ENCODE data around the gene SOX8.

The SOX8 gene

DNA sequence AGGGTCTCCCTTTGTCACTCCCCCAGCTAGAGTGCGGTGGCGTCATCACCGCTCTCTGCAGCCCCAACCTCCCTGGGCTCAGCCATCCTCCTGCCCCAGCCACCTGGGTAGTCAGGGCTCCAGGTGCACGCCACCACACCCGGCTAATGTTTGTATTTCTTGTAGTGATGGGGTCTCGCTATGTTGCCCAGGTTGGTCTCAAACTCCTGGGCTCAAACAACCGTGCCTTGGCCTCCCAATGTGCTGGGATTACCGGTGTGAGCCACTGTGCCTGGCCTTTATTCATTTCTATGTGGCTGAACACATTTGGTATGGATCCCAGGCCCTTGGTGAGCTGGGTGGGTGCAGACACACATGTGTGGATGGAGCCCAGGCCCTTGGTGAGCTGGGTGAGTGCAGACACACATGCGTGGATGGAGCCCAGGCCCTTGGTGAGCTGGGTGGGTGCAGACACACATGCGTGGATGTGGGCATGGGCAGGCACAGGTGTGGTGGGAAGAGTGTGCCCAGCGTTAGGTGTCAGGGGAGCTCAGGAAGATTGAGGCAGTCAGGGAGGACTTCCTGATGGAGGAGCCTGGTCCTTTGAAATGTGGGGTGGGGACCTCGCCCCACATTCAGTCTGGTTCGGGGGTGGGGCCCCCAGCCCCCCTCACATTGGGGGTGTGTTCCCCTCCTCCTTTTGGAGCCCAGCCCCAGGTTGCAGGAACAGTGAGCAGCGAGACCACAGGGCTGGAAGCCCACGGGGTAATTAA is 37.1 kb downstream of the SOX8 start:
- no peak for TF ChIP-seq CTCF (IDR thresholded peaks at IDR 0.05; ENCODE audit: low read depth, low read length, missing control alignments)
- in situ Hi-C loops (cut with HindIII; ENCODE audit: low sequenced_read_pairs), result no loop called here
- DNase-seq (ENCODE audit: low read depth), result no peak

DNA sequence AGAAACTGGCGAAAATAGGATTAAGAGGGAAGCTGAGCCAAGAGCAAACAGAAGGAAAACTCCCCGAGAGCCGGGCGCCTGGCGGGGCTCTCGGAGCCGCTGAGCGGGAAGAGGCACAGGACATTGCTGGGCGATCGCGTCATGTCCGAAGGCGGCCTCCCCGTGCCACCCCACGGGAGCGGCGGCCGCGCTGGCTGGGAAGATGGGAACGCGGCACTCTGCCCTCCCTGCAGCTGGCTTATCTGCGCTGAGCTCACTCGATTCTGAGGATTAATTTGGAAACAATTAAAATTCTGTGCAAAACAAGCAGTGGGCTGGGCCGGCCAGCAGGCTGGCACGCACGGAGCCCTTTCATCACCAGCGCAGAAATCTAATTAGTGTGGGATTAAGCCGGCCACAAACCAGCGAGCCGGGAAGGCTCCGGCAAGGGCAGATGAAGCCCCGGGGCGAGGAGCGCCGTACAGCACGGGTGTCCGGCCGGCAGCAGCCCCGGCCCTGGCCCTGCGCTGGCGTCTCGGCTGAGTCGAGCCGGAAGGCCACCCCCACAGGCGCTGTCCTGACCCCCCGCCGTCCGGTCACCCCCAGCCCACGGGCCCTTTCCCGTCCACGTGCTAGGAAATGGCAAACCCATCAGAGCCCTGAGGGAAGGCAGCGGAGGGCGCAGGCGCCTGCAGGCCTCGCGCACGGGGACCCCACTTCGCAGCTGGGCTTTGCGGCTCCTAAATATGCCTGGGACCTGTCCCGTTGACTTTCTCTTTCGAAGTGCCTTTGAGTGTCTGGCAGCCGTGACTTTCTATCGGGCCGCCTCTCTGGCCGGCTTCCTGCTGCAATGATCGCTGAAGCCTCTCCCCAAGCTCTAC is 37.9 kb downstream of the SOX8 start:
- no peak for TF ChIP-seq CTCF (IDR thresholded peaks at IDR 0.05; ENCODE audit: low read depth, low read length, missing control alignments)
- in situ Hi-C loops (cut with HindIII; ENCODE audit: low sequenced_read_pairs), result no loop called here
- no peak for DNase-seq (ENCODE audit: low read depth)
- H3K4me3 ChIP-seq (ENCODE audit: low read depth, low read length), result no peak overlapping the region

More for the DNA sequence above, 37.1 kb downstream of the SOX8 start:
- H3K4me3 ChIP-seq (ENCODE audit: low read depth, low read length), result no peak overlapping the region

DNA sequence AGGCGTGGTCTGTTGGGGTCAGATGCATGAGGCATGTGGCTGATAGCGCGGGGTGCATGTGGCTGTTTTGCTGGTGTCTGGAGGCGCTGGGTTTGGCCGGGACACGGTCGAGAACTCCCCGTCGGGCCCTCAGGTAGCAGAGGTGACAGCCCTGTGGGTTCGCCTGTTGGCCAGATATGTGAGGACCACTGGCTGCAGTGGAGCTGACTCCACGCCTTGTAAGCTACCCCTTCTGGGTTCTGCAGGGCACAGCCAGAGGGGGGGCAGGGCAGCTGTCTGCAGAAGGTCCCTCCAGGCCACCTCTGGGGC is 38.5 kb downstream of the SOX8 start:
- in situ Hi-C loops (cut with HindIII; ENCODE audit: low sequenced_read_pairs), result no loop called here
- DNase-seq (ENCODE audit: low read depth), result no peak
- no peak for TF ChIP-seq CTCF (IDR thresholded peaks at IDR 0.05; ENCODE audit: low read depth, low read length, missing control alignments)
- no peak overlapping the region for H3K4me3 ChIP-seq (ENCODE audit: low read depth, low read length)

DNA sequence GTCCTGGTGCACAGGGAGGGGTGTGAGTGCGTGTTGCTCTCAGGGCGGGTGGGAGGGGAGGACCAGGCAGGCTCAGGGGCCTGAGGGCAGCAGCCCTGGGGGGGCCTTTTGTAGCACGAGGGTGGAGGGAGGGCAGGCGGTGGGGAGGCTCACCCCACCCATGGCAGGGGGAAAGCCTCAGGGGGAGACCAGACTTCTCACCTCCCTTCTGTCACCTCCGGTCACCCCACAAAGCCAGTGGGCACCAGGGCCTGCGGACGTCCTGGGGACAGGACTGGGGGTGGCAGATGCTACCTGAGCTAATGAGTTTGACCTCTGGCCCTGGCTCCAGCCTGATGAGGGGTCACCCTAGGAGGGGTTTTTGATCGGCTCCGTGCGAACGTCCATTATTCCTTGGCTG is 39.0 kb downstream of the SOX8 start:
- TF ChIP-seq CTCF (IDR thresholded peaks at IDR 0.05; ENCODE audit: low read depth, low read length, missing control alignments), result no peak
- no peak overlapping the region for H3K4me3 ChIP-seq (ENCODE audit: low read depth, low read length)
- in situ Hi-C loops (cut with HindIII; ENCODE audit: low sequenced_read_pairs), result no loop called here
- no peak for DNase-seq (ENCODE audit: low read depth)

- no peak overlapping the region for H3K4me3 ChIP-seq (ENCODE audit: low read depth, low read length)
- TF ChIP-seq CTCF (IDR thresholded peaks at IDR 0.05; ENCODE audit: low read depth, low read length, missing control alignments), result no peak
- no peak for DNase-seq (ENCODE audit: low read depth)
- in situ Hi-C loops (cut with HindIII; ENCODE audit: low sequenced_read_pairs), result no loop called here
These were observed 40.1 kb downstream of the SOX8 start for GRCh38 chr16:1021553-1022160.

GRCh38 chr16:1022466-1022865 is 40.9 kb downstream of the SOX8 start:
- in situ Hi-C loops (cut with HindIII; ENCODE audit: low sequenced_read_pairs), result no loop called here
- no peak for DNase-seq (ENCODE audit: low read depth)
- no peak for TF ChIP-seq CTCF (IDR thresholded peaks at IDR 0.05; ENCODE audit: low read depth, low read length, missing control alignments)
- H3K4me3 ChIP-seq (ENCODE audit: low read depth, low read length), result no peak overlapping the region
